ENCODE measurements around the gene ONECUT1. TPM values are rescaled to one million over a fixed set of nuclear protein-coding genes. Genes with fewer than 3 reads are reported as not detected.

ONECUT1 gene
- total and polyA plus RNA-seq, 10 of the 15 experiments (the other 5 are each of a cell fraction or from before 2014, with no cell fraction given), result 0.28 TPM; not detected in 9

DNA sequence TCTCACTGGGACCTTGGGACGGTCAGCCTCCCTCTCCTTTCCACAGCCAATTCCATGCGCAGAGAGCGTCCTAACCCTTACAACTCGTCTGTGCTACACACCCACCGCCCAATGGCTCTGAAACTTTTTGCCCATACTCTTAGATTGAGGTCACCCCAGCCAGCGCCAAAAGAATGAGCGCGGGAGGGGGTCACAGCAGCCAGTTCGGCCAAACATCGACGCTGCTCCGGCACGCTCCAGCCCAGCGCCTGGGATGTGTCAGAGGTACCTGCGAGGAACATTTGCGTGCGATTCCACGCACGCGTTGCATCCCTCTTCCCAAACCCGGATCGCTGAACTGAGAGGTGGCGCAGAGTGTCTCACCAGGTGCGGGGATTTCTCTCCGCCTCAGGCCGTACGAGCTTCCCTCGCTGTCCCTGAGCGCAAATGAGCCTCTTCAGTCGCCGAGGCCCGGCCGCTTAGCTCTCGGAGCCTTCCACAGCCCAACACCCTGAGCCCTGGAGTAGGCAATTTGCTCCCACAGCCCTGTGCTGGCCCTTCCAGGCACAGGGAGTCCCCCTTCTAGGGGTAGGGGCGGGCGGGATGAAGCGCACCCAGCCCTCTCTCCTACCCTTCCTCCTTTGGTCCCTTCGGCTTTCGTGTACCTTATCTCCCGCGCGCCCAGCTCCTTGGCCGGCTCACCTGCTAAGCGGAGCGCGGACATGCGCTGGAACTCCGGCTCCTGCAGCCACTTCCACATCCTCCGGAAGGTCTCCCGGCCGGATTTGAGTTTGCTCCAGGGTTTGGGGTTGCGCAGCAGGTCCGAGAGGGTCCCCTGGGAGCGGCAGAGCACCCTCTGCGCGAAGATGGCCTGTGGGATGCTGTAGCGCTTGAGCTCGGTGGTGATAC lies 1.8 kb downstream of the ONECUT1 start (continued):
- TF ChIP-seq, protein P1, sequence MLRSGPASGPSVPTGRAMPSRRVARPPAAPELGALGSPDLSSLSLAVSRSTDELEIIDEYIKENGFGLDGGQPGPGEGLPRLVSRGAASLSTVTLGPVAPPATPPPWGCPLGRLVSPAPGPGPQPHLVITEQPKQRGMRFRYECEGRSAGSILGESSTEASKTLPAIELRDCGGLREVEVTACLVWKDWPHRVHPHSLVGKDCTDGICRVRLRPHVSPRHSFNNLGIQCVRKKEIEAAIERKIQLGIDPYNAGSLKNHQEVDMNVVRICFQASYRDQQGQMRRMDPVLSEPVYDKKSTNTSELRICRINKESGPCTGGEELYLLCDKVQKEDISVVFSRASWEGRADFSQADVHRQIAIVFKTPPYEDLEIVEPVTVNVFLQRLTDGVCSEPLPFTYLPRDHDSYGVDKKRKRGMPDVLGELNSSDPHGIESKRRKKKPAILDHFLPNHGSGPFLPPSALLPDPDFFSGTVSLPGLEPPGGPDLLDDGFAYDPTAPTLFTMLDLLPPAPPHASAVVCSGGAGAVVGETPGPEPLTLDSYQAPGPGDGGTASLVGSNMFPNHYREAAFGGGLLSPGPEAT (IDR thresholded peaks at IDR 0.05; ENCODE audit: low read depth), result no peak
- TF ChIP-seq MYB (IDR thresholded peaks at IDR 0.05; ENCODE audit: borderline replicate concordance, low read depth, low read length), result no peak
- no peak for TF ChIP-seq RELA (IDR thresholded peaks at IDR 0.05; ENCODE audit: borderline replicate concordance, partially characterized antibody)
- no peak for TF ChIP-seq NR2C1 (IDR thresholded peaks at IDR 0.05)

DNA sequence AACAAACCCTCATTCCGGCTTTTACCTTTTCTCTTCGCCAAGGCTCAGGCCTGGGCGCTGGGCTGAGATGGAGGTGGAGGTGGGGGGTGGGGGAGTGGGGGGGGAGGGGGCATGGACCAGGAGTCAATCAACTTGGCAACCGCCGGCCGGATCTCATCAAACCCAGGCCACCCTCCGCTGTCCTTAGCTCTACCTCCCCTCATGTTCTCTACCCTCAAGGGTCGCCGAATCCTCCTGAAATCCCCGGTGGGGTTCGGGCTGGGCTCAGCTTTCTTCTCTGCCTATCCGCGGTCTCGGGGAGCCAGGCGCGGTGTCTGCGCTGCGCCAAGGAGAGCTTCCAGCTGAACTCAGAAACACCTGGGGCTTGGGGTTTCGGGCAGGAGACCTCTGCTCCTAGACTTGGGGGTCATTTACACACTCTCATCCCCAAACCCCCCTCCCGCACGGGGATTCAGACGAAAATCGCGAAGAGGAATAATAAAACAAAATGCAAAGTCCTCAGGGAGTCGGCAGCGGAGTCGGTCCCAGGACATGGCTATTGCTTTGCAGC lies 2.5 kb downstream of the ONECUT1 start:
- Histone ChIP-seq H3K4me1 (ENCODE audit: control insufficient read depth, insufficient read depth, low read length) (peaks cover 3% of the 10 kb centered on the region; the same call in 1 of the 2 replicates), H3K9ac (ENCODE audit: control insufficient read depth, insufficient read depth, low read length) (no peak overlapping the region), H3K4me3 (no peak overlapping the region), H3K4me2 (ENCODE audit: control insufficient read depth, insufficient read depth) (no peak overlapping the region), H3K9me3 (replicated peaks; ENCODE audit: control insufficient read depth, insufficient read depth, low read length) (no peaks in the 10 kb centered on the region), H2AFZ (ENCODE audit: control insufficient read depth, low read depth, low read length) (no peak overlapping the region), H3K27me3 (replicated peaks in 1 of 2; ENCODE audit: control insufficient read depth in 2 of 2, insufficient read depth in 2 of 2, low read length in 1 of 2) (peaks cover 32 to 46% of the 10 kb centered on the region in 2 experiments), H3K36me3 (ENCODE audit: control insufficient read depth in 2 of 2, insufficient read depth in 2 of 2, low read length in 1 of 2) (no peaks in the 10 kb centered on the region), H3K79me2 (ENCODE audit: control insufficient read depth, insufficient read depth, low read length) (no peaks in the 10 kb centered on the region), H3K27ac (ENCODE audit: control insufficient read depth, insufficient read depth) (no peak overlapping the region), H4K20me1 (ENCODE audit: control insufficient read depth, insufficient read depth) (no peaks in the 10 kb centered on the region)
- WGBS (ENCODE audit: insufficient coverage, insufficient replicate concordance, low lambda C conversion rate, missing lambda C conversion rate), result 67% methylated on average over 26 of the region's 27 CpGs
- CTCF ChIA-PET, result no interaction called here
- no TSS peak for BruUV-seq (replicated peaks)
- DNase-seq (ENCODE audit: low read depth, low spot score) (no peak), FAIRE-seq (no peak), ATAC-seq (no peak)
- RAD21 ChIA-PET (ENCODE audit: unreplicated experiment), result no interaction called here
- no peak for TF ChIP-seq FOXM1 (IDR thresholded peaks at IDR 0.05; ENCODE audit: low read depth, low read length)
- TF ChIP-seq EZH2 (IDR thresholded peaks at IDR 0.05; ENCODE audit: borderline replicate concordance, control insufficient read depth, low read depth, low read length), result no peak
- no peak for TF ChIP-seq IRF4 (IDR thresholded peaks at IDR 0.05; ENCODE audit: low read depth, low read length)
- TF ChIP-seq SMC3 (IDR thresholded peaks at IDR 0.05; ENCODE audit: borderline replicate concordance, low read length), result no peak
- no peak for TF ChIP-seq NRF1 (conservative IDR thresholded peaks at IDR 0.05; ENCODE audit: low read depth, low read length)
- TF ChIP-seq RAD21 (IDR thresholded peaks at IDR 0.05; ENCODE audit: insufficient read depth, low read depth, low read length), result no peak
- no peak for TF ChIP-seq RAD51 (IDR thresholded peaks at IDR 0.05)
- TF ChIP-seq RUNX3 (IDR thresholded peaks at IDR 0.05; ENCODE audit: low read length), result no peak
- TF ChIP-seq TBL1XR1 (IDR thresholded peaks at IDR 0.05; ENCODE audit: low read depth, low read length), result no peak
- SMC1A ChIA-PET (ENCODE audit: uncharacterized antibody, unreplicated experiment), result no interaction called here
- intact Hi-C loops (cut with micrococcal nuclease; ENCODE audit: unreplicated experiment), result no loop called here
- in situ Hi-C loops (cut with MboI), result loop anchor here (10.0 kb wide), 1 partner anchor 927 kb away; no protein-coding TSS in a partner anchor
- POLR2A ChIA-PET, result no interaction called here
